ENCODE results near the gene TRIM14.

- TF ChIP-seq POLR2A (IDR thresholded peaks at IDR 0.05) (no peak), CTCF (IDR thresholded peaks at IDR 0.05) (no peak)
These were observed 72.0 kb downstream of the TRIM14 start for GRCh38 chr9:98047002-98047401.

Data from right lobe of liver (tissue), 4 donors.